ENCODE results near the gene MLPH.

The MLPH gene

DNA sequence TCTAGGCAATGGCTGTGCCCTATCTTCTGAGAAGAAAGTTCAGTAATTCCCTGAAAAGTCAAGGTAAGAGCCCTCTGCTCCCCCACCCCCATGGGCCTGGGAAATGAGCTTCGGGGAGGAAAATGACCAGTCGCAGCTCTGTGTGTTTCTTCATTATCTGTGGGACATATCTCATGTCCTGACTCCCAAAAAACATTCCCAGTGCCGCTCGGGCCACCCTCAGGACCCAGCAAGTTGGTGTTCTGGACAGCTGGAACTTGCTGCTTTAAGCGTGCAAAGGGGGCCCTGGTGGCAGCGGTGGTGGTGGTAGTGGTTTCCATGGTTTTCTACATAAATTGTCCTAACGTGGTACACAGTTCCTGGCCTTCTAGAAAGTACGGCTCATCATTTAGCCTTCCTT lies 62.2 kb downstream of the MLPH start:
- DNase-seq: no peak

DNA sequence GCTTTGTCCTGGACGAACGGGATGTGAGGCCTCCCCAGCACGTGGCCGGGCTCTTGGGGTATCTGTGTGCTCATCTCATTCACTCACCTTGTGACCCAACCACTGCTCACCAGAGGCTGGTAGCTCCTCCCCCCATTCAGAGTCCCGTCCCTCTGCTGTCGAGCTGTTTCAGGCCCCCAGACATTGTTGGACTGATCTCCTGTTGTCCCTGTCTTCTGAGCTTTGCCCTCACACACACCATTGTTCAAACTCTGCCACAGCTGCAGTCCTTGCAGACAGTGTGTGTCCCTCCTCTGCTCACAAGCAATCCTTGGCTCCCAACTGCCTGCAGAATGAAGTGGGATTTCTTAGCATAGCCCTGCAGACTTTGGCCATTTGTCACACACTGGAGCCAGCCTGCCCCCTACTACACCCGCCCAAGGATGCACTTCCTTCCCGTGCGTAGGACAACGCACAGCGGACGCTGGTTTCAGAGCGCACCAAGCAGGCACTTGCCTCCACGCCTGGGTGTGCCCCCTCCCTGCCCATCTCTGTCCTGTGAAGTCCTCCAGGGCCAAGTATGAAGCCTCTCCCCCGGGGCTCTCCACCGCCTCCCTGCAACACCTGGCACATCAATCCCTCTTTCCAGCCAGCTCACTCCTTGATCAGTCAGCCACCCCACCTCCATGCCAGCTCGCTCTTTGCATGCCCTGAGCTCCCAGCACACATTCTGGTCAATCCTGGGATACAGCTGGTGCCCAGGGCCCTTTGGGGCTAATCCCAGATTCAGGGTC lies 62.8 kb downstream of the MLPH start:
- DNase-seq: no peak

DNA sequence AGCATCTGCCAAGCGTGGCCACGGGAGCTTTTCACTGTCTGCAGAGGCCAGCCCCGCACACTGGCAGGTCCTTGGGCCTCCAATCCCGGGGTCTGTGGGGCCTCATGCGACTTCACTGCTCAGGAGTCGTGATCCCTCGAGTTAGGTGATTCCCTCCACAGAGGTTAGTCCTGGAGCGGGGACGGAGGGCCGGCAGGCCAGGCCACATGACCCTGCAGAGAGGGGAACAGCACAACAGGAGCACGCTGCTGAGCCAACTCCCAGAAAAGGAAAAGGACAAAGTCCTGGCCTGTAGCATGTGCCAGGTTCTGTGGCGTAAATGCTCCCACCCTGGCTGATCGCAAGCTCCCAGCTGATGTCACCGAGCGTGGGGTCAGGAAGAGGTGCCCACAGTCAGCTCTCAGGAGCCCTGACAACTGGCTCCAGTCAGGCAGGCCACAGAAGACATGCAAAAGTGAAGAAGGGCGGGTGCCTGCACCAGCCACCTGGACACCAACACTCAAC lies 64.1 kb downstream of the MLPH start:
- DNase-seq: no peak

DNA sequence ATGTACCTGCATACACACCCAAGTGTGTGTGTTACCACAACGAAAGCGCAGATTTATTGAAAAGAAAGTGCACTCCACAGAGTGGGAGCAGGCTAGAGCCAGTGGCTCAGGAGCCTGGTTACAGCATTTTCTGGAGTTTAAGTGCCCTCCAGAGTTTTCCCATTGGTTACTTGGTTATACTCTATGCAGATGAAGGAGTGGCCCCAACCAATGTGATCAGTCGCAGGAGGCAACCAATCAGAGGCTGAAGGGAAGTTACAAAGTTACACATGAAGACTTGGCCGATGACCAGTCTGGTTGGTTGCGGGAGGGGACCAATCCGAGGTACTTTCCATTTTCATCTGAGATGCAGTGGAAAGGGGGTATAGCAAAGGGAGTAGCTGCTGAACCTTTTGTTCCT lies 65.9 kb downstream of the MLPH start:
- DNase-seq: no peak

DNA sequence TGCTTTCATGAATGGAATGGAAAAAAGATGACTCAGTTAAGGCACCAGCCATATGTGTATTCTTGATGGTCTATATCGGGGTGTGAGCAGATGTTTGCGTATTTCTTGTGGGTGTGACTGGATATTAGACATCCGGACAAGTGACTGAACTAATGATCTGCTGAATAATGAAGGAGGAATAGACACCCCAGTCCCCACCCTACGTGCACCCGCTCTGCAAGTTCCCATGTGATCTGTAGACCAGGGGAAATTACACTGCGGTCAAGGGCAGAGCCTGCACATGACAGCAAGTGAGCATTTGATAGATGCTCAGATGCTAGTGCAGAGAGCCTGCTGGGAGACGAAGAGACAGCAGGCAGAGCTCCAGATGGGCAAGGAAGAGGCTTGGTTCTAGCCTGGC lies 66.9 kb downstream of the MLPH start:
- DNase-seq: no peak

DNA sequence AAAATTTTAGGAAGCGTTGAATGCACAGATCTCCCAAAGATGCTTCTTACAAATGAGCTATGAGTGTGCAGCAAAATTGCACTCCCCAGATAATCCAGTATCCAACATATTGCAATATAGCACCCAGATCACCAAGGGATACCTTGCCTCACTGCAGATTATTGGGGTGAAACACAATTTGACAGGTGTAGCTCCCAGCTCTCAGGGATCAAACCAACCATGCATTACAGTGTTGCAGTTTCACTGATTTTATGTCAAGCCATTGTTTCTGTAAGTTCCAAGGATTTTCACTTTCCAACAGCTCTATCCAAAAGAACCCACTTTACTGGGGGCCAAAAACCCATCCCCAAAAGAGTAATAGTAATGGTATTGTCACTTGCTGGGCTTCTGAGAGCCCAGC lies 68.5 kb downstream of the MLPH start:
- no peak for DNase-seq

DNA sequence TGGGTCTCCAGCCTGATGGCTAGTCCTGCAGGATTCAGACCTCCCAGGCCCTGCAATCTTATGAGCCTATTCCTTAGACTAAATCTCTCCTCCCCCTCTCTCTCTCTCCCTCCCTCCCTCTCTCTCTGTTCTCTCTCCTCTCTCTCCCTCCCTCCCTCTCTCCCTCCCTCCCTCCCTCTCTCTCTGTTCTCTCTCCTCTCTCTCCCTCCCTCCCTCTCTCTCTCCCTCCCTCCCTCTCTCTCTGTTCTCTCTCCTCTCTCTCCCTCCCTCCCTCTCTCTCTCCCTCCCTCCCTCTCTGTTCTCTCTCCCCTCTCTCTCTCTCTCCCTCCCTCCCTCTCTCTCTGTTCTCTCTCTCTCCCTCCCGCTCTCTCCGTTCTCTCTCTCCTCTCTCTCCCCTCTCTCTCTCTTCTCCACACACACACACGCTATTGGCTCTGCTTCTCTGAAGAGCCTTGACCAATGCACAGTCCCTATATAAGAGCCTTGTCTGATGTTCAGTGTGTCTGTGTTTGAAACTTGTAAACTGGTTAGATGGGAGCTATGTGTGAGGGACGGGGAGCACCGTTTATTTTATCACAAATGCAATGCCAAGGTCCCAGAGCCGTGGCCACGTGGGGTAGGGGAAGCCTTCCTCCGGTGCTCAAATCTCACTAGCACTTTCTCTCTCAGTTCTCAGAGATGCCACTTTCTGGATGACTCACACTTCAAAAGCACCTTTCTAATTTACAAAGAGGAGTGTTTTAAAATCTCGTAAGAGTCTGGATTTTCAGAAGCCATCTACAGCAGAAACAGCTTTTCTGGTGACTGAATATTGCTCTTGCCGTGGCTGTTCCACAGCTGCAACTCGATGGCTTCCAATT lies 70.0 kb downstream of the MLPH start:
- DNase-seq: no peak

DNA sequence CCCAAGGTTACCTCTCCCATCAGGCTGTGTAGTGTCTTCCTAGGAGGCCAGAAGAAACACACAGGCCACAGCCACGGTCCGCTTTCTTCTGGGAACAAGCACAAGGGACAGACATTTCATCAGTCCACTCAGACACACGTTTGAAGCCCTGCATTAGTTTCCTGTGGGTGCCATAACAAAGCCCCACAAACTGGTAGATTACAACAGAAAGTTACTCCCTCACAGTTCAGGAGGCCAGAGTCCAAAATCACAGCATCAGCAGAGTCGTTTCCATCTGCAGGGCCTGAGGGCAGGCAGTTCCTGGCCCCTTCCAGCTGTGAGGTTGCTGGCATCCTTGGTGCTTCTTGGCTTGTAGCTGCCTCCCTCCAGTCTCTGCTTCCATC lies 70.6 kb downstream of the MLPH start:
- DNase-seq: no peak

DNA sequence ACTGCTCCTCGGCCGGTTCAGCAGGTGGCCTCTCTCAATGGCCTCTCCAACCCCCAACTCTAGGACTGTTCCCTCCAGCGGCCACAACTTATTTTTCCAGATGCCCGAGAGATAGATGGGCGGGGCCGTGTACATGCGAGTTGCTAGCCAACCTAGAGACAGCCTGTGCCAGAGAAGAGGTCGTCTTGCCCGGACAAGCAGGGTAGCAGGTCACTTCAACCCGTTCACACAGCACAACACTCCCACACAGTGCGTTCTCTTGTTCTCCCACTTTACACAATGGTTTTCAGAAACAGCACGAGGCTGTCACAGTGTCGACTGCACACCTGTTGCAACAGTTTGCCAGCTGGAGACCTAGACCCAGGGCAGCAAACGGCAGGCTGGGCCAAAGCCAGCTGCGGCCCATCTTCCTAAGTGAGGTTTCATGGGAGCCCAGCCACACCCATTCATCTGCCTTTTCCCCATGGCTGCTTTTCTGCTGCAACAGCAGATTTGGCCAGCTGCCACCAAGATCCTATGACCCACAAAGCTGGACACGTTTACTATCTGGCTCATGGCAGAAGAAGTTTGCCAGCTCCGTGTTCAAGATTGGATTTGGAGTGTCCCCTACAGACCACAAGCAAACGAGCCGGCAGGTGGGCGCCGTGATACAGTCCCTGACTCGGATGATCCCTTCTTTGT lies 72.0 kb downstream of the MLPH start:
- DNase-seq: peak; percentile 28

DNA sequence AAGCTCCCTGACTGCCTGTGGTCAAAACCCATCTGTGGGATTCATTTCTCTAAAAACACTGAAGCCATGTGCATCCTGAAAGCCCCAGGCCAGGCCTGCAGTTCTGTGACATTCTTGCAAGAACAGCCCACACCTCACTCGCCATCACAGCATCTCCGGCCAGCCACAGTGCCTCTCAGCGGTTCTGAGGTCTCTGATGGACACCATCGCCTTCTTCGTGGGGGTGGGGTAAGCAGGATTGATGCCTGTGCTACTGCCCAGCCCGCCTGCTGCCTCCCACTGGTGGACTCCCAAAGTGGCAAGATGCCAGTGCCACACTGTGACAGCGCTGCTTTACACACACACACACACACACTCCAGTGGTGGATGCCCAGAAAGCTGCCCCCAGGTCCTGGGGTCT lies 74.2 kb downstream of the MLPH start:
- no peak for DNase-seq

DNA sequence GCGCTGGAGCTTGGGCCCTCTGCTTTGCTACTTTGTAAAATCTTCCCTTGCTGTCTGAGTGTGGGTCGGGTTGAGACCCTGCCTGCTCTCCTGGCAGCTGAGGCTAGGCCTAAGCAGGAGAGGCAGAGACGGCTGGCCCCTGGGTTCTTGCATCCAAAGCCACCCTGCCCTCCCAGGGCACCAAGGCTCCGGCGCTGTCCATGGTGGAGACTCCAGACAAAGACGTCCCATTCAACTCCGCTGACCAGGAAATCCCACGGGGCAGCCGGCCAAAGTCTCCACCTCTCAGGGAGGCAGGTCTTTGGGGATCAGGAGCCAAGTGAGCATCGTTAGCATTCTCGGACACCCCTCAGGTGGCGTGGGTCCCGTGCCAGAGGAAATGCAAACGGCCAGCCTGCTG lies 76.8 kb downstream of the MLPH start:
- no peak for DNase-seq

DNA sequence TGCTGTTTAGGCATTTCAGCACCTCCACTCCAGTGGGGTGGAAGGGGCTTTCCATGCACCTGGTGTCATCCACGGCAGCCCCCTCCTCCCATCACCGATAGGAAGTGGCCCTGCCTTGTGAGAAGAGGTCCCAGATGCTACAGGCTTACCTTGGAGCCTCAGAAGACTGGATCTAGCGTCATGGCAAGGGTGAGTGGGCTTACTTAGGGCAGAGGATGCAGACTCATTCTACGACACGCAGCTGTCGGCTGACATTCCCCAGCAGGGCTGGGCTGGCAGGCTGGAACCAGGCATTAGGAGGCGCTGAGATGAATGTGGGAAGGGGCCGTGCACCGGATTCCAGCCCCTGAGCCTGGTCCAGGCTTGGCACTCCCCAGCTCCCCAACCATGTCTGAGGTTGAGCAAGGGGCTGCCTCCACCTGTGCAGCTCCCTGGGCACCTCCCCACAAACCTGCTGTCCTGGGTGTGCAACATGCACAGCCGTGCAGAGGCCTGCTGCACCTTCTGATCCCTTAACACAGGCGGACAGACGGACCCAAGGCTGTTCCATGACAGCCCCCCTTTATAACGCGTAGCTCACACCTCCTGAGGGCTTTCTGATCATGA lies 77.6 kb downstream of the MLPH start:
- DNase-seq: no peak

DNA sequence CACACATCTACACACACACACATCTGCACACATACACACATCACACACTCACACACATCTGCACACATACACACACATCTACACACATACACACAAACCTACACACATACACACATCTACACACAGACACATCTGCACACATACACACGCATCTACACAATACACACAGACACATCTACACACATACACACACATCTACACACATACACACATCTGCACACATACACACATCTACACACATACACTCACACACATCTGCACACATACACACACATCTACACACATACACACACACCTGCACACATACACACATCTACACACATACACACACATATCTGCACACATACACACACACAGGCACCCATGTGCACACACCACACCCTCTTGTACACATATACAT lies 78.9 kb downstream of the MLPH start:
- DNase-seq: no peak

DNA sequence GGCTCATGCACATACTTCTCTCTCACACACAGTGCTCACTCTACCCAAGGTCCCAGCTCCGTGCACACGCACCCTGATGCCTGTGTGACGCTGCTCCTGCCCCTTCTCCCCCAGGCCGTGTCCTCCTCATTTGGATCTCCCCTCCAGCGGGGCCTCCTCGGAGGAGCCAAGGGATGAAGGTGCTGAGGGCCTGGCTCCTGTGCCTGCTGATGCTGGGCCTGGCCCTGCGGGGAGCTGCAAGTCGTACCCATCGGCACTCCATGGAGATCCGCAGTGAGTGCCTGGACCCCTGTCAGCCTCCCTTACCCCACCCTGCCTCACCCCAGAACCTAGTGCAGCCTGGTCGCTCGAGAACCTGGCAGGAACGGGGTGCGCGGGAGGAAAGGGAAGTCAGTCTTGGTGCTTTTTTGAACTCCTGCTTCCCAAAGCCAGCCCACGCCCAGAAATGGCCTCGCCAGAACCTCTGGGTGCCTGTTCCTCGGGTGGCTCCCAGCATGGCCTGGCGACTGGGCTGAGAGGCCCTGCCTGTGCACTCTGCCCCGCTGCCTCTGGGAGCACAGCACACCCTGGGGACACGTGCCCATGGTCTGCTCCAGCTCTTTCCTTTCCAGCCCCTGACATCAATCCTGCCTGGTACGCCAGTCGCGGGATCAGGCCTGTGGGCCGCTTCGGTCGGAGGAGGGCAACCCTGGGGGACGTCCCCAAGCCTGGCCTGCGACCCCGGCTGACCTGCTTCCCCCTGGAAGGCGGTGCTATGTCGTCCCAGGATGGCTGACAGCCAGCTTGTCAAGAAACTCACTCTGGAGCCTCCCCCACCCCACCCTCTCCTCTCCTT lies 79.6 kb downstream of the MLPH start, which contains the start of gene PRLH:
TSS of gene PRLH (plus strand) at position 174 of the 835 bp plus-strand sequence. CDS start at position 174, 0 bp downstream.
- DNase-seq: no peak

DNA sequence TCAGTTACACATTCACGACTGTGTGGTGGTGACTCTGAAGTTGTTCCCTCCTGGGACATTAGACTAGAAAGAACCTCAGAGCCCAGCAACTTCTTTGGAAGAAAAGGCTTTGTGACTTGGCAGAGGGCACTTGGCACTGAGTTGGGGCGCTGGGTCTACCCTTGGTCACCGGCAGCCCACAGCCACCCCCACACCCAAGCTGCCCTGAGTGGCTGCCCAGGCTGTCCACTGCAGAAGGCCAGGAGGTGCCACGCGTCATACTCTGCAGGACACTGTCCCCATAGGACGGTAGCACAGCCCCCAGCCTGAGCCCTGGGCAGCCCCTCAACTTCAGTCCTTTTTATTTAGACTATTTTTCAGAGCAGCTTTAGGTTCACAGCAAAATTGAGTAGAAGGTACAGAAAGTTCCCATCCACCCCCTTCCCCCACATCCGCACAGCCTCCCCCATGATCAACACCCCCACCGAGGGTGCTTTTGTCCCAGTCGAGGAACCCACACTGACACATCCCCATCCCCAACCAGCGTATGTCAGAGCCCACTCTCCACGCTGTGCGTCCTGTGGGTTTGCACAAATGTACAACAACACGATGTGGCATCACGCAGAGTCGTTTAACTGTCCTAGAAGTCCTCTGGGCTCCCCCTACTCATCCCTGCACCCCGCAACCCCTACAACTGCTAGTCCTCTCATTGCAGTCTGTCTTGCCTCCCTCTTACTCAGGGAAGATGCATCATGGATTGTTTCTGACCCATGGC lies 80.4 kb downstream of the MLPH start:
- DNase-seq: no peak

DNA sequence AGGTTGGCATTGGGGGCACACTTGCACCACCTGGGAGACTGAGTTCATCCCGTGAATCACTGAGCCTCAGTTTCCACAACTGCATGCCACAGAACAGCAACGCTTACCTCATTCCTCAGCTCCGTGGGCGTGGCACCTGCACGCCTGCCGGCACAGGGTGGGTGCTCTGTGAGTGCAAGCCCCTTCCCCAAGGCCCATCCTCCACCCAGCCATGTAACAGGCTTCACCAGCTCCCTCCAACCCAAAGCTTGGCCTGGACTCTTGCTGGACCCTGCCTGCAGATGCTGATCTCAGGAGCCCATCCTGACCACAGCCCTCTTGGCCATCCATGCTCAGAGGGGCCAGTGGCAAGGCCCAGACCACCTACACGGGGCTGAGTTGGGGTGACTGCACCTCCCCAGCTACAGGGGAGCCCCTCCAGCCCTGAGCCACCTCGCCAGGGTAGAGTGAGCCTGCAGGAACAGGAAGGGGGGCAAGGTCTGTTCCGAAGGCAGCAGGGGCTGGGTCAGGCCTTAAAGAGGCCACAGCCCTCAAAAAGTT lies 81.1 kb downstream of the MLPH start:
- DNase-seq: no peak

DNA sequence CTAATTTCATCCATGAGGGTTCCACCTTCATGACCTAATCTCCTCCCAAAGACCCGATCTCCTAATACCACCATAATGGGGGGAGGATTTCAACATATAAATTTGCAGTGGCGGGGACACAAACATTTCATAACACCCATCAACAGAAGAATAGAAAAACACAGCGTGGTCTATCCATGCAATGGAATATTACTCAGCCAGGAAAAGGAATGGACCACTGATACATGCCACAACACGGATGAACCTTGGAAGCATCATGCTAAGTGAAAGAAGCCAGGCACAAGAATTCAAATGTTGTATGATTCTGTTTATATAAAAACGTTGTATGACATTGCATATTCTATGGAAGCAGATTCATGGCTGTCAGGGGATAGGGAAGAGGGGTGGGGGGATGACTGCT lies 82.0 kb downstream of the MLPH start:
- no peak for DNase-seq

DNA sequence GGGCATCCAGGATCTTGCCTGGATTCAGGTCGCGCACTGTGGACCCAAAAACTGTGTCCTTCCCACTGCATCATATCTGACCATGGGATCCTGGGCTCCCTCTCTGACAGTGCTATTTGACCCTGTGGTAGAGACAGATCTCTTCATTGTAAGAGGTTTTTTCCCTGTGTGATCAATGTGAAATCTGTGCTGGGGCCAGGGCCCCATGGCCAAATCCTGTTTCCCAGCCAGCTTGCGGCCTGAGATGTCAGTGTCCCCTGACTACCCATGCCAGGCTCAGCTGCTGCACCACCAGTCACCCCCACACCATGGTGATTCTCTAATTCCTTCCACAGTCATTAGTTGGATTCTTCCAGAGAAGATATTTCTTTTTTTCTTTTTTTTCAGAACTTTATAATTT lies 82.8 kb downstream of the MLPH start:
- DNase-seq: no peak

DNA sequence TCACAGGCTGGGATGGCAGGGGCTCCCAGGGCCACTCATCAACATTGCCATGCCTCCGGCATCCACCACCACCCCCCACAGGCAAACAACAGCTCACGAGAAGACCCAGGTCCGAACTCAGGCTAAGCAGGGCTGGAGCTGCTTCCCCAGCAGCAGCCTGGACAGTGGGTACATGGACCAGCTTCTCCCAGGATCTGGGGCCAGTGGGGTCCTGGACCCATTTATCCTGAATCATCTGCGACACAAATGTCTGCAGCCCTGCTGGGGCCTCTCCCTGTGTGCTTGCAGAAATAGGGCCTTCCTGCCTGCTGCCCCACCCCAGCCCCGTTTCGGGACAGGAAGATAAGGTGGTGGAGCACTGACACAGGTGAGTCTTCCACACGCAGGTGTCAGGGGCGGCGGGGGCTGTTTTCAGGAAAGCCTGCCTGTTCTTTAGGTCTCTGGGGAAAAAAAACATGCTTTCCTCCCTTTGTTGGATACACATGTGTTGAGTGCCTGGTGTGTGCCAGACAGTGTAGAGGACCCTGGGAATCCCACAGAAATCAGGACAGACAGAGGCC lies 83.8 kb downstream of the MLPH start:
- no peak for DNase-seq

DNA sequence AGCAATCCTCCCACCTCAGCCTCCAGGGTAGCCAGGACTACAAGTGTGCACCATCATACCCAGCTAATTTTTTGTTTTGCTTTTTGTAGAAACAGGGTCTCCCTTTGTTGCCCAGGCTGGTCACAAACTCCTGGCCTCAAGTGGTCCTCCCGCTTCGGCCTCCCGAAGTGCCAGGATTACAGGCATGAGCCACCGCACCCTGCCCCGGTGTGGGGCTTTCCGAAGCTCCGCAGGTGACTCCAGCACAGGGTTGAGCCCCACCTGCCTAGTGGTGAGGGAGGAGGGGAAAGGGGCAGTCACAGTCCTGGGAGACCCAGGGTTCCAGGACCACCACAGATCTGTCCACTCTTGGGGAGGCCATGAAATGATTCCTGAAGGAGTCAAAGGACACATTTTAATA lies 84.5 kb downstream of the MLPH start:
- no peak for DNase-seq

All from NCI-H1092 treated with DMSO at 0.1 percent for 48 hours (cell line).